Peyer's patch (tissue), 4 donors: ENCODE results near the gene LRP6. TPM values are rescaled to one million over a fixed set of nuclear protein-coding genes. Genes with fewer than 3 reads are reported as not detected.

ENCODE experiments used
- DNase-seq, 3 donors: peaks; one replicate each; pipeline ENCODE4 v3.0.0-alpha.2; 2017 to 2019
- H3K27ac ChIP-seq, 4 donors: fragments of 200-600 bp; sonication (generic); one replicate each; pipeline ENCODE4 v1.5.1; 2016 to 2019
- H3K27me3 ChIP-seq, 2 donors: fragments of 200-600 bp; sonication (generic); one replicate each; pipeline ENCODE4 v1.5.1; 2019
- H3K36me3 ChIP-seq, 3 donors: fragments of 200-600 bp; sonication (generic); one replicate each; pipeline ENCODE4 v1.5.1; 2016 to 2019
- H3K4me1 ChIP-seq, 4 donors: fragments of 200-600 bp; sonication (generic); one replicate each; pipeline ENCODE4 v1.5.1; 2016 to 2019
- H3K4me3 ChIP-seq, 4 donors: fragments of 200-600 bp; sonication (generic); 1 replicate in 3 of 4; 2 replicates in 1 of 4; pipeline ENCODE4 v1.5.1; 2016 to 2019; ENCODE audit warnings: mild to moderate bottlenecking in 1 of 4
- H3K9me3 ChIP-seq, 4 donors: fragments of 200-600 bp; sonication (generic); one replicate each; pipeline ENCODE4 v1.5.1; 2016 to 2019; ENCODE audit warnings: mild to moderate bottlenecking in 1 of 4
- CTCF ChIP-seq, 6 experiments: fragments of 450-650 bp in 4 of 6; fragments of 200-600 bp in 2 of 6; sonication (generic) in 1 of 6; IDR thresholded peaks; one replicate each; pipeline ENCODE4 v1.5.1; 2017 to 2019; ENCODE audit warnings: antibody characterized with exemption in 6 of 6, mild to moderate bottlenecking in 3 of 6, moderate library complexity in 1 of 6
- POLR2A ChIP-seq, 2 donors: fragments of 450-650 bp; IDR thresholded peaks; one replicate each; pipeline ENCODE4 v1.5.1; 2017; ENCODE audit warnings: antibody characterized with exemption in 2 of 2, mild to moderate bottlenecking in 2 of 2, moderate library complexity in 2 of 2
- total RNA-seq, 4 donors: library from RNA; depleted of rRNA; stranded (reverse); fragments of >200 nt; gene quantifications; one replicate each; pipeline ENCODE4 v1.1.0, GENCODE V29; 2016

The LRP6 gene
- total RNA-seq, 4 donors from 2014 or later, result 27.3 to 78.4 (median 56.2) TPM

- Histone ChIP-seq H3K36me3 (no peaks in the 10 kb centered on the region), H3K4me3 (no peak overlapping the region), H3K27me3 (no peaks in the 10 kb centered on the region), H3K4me1 (no peaks in the 10 kb centered on the region), H3K9me3 (no peaks in the 10 kb centered on the region), H3K27ac (no peak overlapping the region)
- no peak for DNase-seq
- no peak for TF ChIP-seq CTCF (IDR thresholded peaks at IDR 0.05)
- no peak for TF ChIP-seq POLR2A (IDR thresholded peaks at IDR 0.05)
Measured at GRCh38 chr12:12200363-12200762, 66.5 kb downstream of the LRP6 start.

DNA sequence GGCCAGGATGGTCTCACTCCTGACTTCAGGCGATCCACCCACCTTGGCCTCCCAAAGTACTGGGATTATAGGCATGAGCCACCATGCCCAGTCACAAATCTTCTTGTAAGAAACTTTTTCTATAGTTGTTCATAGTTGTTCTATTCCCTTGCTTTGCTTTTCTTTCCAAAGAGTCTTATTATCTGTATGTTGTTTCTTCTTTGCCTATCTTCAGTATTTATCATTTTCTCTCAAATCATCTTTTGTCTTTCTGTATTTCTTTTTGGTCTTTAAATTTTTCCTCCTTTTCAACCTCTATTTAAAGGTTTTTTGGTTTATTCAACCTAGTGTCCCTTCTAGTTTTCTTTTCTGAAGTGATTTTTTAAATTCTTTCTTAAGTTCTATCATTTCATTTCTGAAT is 68.7 kb downstream of the LRP6 start:
- Histone ChIP-seq H3K9me3 (no peaks in the 10 kb centered on the region), H3K27me3 (no peaks in the 10 kb centered on the region), H3K4me1 (no peaks in the 10 kb centered on the region), H3K4me3 (no peak overlapping the region), H3K27ac (no peak overlapping the region), H3K36me3 (no peaks in the 10 kb centered on the region)
- TF ChIP-seq CTCF (IDR thresholded peaks at IDR 0.05), result no peak
- TF ChIP-seq POLR2A (IDR thresholded peaks at IDR 0.05), result no peak
- no peak for DNase-seq

DNA sequence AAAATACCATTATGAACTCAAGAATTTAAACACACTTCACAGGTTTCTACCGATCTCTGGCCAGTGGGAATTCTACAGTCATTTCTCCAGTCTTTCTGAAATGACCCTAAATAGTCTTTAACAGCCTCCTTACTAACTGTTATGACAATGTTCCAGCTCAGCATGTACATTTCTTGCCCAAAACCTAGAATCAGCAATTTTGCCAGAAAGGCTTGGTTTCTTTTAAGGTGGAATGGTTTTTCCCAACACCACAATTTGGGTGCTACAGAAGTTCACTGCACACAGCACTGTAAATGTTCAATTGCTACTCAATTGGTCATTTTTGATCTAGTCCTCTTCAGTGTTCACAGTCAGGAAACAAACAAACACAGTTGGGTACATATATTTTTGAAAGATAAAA is 69.7 kb downstream of the LRP6 start:
- TF ChIP-seq POLR2A (IDR thresholded peaks at IDR 0.05) (no peak), CTCF (IDR thresholded peaks at IDR 0.05) (no peak)
- no peak overlapping the region for H3K27ac ChIP-seq
- no peak for DNase-seq

GRCh38 chr12:12195516-12195915 is 71.3 kb downstream of the LRP6 start:
- Histone ChIP-seq H3K9me3 (no peaks in the 10 kb centered on the region), H3K4me1 (no peaks in the 10 kb centered on the region), H3K36me3 (no peaks in the 10 kb centered on the region), H3K4me3 (no peak overlapping the region), H3K27ac (no peak overlapping the region), H3K27me3 (no peaks in the 10 kb centered on the region)
- DNase-seq, result no peak
- TF ChIP-seq CTCF (IDR thresholded peaks at IDR 0.05) (no peak), POLR2A (IDR thresholded peaks at IDR 0.05) (no peak)

More for the DNA sequence above, 69.7 kb downstream of the LRP6 start:
- Histone ChIP-seq H3K27me3 (no peaks in the 10 kb centered on the region), H3K9me3 (no peaks in the 10 kb centered on the region), H3K36me3 (no peaks in the 10 kb centered on the region), H3K4me3 (no peak overlapping the region), H3K4me1 (no peaks in the 10 kb centered on the region)

DNA sequence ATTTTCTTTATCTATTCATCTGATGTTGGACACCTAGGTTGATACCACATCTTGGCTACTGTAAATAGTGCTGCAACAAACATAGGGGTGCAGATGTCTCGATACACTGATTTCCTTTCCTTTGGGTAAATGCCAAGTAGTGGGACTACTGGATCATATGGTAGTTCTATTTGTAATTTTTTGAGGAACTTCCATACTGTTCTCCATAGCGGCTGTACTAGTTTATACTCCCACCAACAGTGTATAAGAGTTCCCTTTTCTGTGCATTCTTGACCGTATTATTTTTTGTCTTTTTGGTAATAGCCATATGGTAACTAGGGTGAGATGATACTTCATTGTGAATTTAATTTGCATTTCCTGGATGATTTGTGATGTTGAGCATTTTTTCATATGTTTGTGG is 71.8 kb downstream of the LRP6 start:
- Histone ChIP-seq H3K9me3 (no peaks in the 10 kb centered on the region), H3K27me3 (no peaks in the 10 kb centered on the region), H3K36me3 (no peaks in the 10 kb centered on the region), H3K4me3 (no peak overlapping the region), H3K27ac (no peak overlapping the region), H3K4me1 (no peaks in the 10 kb centered on the region)
- TF ChIP-seq POLR2A (IDR thresholded peaks at IDR 0.05), result no peak
- TF ChIP-seq CTCF (IDR thresholded peaks at IDR 0.05), result no peak
- DNase-seq, result no peak

DNA sequence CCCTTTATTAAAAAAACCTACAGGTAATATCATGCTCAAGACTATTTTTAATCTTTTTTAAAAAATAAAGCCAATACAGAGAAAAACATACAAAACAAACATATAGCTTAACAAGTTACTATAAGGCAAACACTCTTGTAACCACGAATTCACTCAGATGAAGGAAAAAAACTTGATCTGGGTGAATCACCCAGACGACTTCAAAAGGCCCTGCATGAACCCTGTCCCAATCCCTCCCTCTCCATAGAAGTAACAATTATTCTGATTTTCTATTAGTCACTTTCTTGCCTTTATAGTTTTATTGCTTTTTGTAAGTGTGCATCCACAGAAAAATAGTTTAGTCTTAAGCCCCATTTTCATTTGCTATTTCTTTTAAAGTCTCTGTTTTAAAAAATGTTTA is 72.6 kb downstream of the LRP6 start:
- no peak overlapping the region for H3K27ac ChIP-seq
- H3K27me3 ChIP-seq, result no peaks in the 10 kb centered on the region
- H3K36me3 ChIP-seq, result no peaks in the 10 kb centered on the region
- no peaks in the 10 kb centered on the region for H3K4me1 ChIP-seq
- H3K9me3 ChIP-seq, result no peaks in the 10 kb centered on the region
- H3K4me3 ChIP-seq, result no peak overlapping the region
- TF ChIP-seq POLR2A (IDR thresholded peaks at IDR 0.05) (no peak), CTCF (IDR thresholded peaks at IDR 0.05) (no peak)
- no peak for DNase-seq
